Left lung (tissue), 10 donors: ENCODE measurements around the gene LPCAT3. TPM values are rescaled to one million over a fixed set of nuclear protein-coding genes. Genes with fewer than 3 reads are reported as not detected.
"Not testable (repeated sequence)": the region's sequence is repeated elsewhere in the genome, so short reads cannot be mapped to it uniquely, and the experiment has no call there.

Experiments
- ATAC-seq: fragments of 200-7000 bp; cut with Tn5 transposase; one replicate; pipeline ENCODE4 v1.9.1; 2020; ENCODE audit warnings: moderate library complexity
- DNase-seq, 4 donors: peaks; one replicate each; pipeline ENCODE4 v3.0.0-alpha.2; 2013 to 2020
- H3K27ac ChIP-seq, 2 donors: fragments of 200-600 bp; sonication (generic) in 1 of 2; one replicate each; pipeline versions ENCODE4 v1.5.0 to v1.8.0; 2020 to 2021
- H3K27me3 ChIP-seq, 2 donors: fragments of 200-600 bp; sonication (generic) in 1 of 2; one replicate each; pipeline versions ENCODE4 v1.5.0 to v1.8.0; 2020 to 2021
- H3K36me3 ChIP-seq, 2 donors: fragments of 200-600 bp; sonication (generic) in 1 of 2; one replicate each; pipeline versions ENCODE4 v1.5.0 to v1.8.0; 2020 to 2021
- H3K4me1 ChIP-seq, 2 donors: fragments of 200-600 bp; one replicate each; pipeline ENCODE4 v1.8.0; 2021
- H3K4me3 ChIP-seq, 2 donors: fragments of 200-600 bp; sonication (generic) in 1 of 2; one replicate each; pipeline versions ENCODE4 v1.5.0 to v1.8.0; 2020 to 2021; ENCODE audit warnings: mild to moderate bottlenecking in 1 of 2
- H3K9me3 ChIP-seq, 2 donors: fragments of 200-600 bp; sonication (generic) in 1 of 2; one replicate each; pipeline versions ENCODE4 v1.5.0 to v1.8.0; 2020 to 2021
- intact Hi-C, 2 donors: fragments of 100-400 bp; cut with DNase I; formaldehyde crosslinking; loops; one replicate each; pipeline versions ENCODE4 v1.11.2 to v1.14.2; 2022
- polyA plus RNA-seq, 6 donors: library from polyadenylated mRNA; unstranded; fragments of 120-200 nt; gene quantifications; one replicate each; pipeline ENCODE4 v1.2.1, GENCODE V29; 2013; ENCODE audit not compliant: insufficient read length in 6 of 6
- total RNA-seq, 2 donors: library from RNA; stranded (reverse); fragmentation: NEBNext Ultra II Directional; extraction: Animal tissue kit (Norgen Biotek cat#: 25700); gene quantifications; one replicate each; pipeline ENCODE4 v1.2.1, GENCODE V29; 2021
- TF ChIP-seq, protein P1 (sequence below), 2 donors: fragments of 200-600 bp; sonication (generic) in 1 of 2; IDR thresholded peaks; one replicate each; pipeline versions ENCODE4 v1.5.0 to v1.8.0; 2021; ENCODE audit warnings: antibody characterized with exemption in 2 of 2
- donor health status: DM: no; HTN: yes; CAD: no.
- donor health status: DM: no; HTN: no; CAD: no.

The LPCAT3 gene
- total and polyA plus RNA-seq, 8 donors, result 54.7 to 108 (median 64.7) TPM

DNA sequence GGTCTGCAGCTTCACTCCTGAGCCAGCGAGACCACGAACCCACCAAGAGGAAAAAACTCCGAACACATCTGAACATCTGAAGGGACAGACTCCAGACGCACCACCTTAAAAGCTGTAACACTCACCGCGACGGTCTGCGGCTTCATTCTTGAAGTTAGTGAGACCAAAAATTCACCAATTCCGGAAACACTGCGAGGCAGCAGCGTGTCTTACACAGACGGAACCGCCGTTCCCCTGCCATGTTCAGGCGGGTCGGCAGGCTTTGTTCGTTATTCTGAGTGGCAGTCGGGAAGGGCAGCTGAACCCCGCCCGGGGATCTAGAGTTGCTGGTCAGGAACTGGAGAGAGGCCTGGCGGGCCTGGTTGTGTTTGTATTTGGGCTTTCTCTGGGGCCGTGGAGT lies 20.3 kb upstream of the LPCAT3 start:
- H3K27me3 ChIP-seq, result no peaks in the 10 kb centered on the region
- H3K9me3 ChIP-seq, result no peaks in the 10 kb centered on the region
- no peak overlapping the region for H3K4me3 ChIP-seq
- intact Hi-C loops, result no loop called here
- no peak for ATAC-seq
- no peaks in the 10 kb centered on the region for H3K4me1 ChIP-seq
- no peak for DNase-seq
- H3K36me3 ChIP-seq, result no peaks in the 10 kb centered on the region
- no peak overlapping the region for H3K27ac ChIP-seq
- TF ChIP-seq, protein P1, sequence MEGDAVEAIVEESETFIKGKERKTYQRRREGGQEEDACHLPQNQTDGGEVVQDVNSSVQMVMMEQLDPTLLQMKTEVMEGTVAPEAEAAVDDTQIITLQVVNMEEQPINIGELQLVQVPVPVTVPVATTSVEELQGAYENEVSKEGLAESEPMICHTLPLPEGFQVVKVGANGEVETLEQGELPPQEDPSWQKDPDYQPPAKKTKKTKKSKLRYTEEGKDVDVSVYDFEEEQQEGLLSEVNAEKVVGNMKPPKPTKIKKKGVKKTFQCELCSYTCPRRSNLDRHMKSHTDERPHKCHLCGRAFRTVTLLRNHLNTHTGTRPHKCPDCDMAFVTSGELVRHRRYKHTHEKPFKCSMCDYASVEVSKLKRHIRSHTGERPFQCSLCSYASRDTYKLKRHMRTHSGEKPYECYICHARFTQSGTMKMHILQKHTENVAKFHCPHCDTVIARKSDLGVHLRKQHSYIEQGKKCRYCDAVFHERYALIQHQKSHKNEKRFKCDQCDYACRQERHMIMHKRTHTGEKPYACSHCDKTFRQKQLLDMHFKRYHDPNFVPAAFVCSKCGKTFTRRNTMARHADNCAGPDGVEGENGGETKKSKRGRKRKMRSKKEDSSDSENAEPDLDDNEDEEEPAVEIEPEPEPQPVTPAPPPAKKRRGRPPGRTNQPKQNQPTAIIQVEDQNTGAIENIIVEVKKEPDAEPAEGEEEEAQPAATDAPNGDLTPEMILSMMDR (IDR thresholded peaks at IDR 0.05), result no peak

DNA sequence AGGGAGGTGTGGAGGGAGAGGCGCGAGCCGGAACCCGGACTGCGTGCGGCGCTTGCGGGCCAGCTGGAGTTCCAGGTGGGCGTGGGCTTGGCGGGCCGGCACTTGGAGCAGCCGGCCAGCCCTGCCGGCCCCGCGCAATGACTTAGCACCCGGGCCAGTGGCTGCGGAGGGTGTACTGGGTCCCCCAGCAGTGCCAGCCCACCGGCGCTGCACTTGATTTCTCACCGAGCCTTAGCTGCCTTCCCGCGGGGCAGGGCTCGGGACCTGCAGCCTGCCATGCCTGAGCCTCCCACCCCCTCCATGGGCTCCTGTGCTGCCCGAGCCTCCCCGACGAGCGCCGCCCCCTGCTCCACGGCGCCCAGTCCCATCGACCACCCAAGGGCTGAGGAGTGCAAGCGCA lies 19.1 kb upstream of the LPCAT3 start:
- H3K27me3 ChIP-seq, ATAC-seq, intact Hi-C loops, DNase-seq, H3K27ac ChIP-seq, H3K9me3 ChIP-seq, H3K4me1 ChIP-seq, H3K4me3 ChIP-seq, H3K36me3 ChIP-seq: not testable (repeated sequence)

GRCh38 chr12:7035463-7035862 lies 17.2 kb upstream of the LPCAT3 start:
- no peaks in the 10 kb centered on the region for H3K4me1 ChIP-seq
- no peaks in the 10 kb centered on the region for H3K27me3 ChIP-seq
- intact Hi-C loops, result no loop called here
- DNase-seq, result no peak
- H3K9me3 ChIP-seq, result no peaks in the 10 kb centered on the region
- no peak overlapping the region for H3K4me3 ChIP-seq
- TF ChIP-seq, protein P1 (IDR thresholded peaks at IDR 0.05), result no peak
- ATAC-seq, result no peak
- no peaks in the 10 kb centered on the region for H3K36me3 ChIP-seq
- H3K27ac ChIP-seq, result no peak overlapping the region

DNA sequence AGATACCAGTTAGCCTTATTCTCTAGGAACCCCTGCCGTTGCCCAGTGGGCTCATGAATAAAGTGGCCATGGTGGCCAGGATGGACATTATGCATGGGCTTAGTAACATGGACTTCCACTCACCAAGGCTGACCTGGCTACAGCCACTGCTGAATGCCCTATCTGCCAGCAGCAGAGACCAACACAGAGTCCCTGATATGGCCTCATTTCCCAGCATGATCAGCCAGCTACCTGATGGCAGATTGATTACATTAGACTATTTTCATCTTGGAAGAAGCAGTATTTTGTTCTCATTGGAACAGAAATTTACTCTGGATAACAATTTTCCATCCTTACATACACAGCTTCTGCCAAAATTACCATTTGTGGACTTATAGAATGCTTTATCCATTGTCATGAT lies 16.2 kb upstream of the LPCAT3 start:
- TF ChIP-seq, protein P1 (IDR thresholded peaks at IDR 0.05), result no peak
- no peak for ATAC-seq

GRCh38 chr12:7032990-7033389 lies 14.7 kb upstream of the LPCAT3 start:
- intact Hi-C loops, result no loop called here
- TF ChIP-seq, protein P1 (IDR thresholded peaks at IDR 0.05), result no peak
- H3K9me3 ChIP-seq, result no peaks in the 10 kb centered on the region

More for the DNA sequence above, 16.2 kb upstream of the LPCAT3 start:
- H3K27me3 ChIP-seq, result no peaks in the 10 kb centered on the region
- DNase-seq, result no peak
- no peak overlapping the region for H3K4me3 ChIP-seq
- no peaks in the 10 kb centered on the region for H3K9me3 ChIP-seq
- no peaks in the 10 kb centered on the region for H3K4me1 ChIP-seq
- intact Hi-C loops, result no loop called here
- H3K27ac ChIP-seq, result no peak overlapping the region
- H3K36me3 ChIP-seq, result no peaks in the 10 kb centered on the region

DNA sequence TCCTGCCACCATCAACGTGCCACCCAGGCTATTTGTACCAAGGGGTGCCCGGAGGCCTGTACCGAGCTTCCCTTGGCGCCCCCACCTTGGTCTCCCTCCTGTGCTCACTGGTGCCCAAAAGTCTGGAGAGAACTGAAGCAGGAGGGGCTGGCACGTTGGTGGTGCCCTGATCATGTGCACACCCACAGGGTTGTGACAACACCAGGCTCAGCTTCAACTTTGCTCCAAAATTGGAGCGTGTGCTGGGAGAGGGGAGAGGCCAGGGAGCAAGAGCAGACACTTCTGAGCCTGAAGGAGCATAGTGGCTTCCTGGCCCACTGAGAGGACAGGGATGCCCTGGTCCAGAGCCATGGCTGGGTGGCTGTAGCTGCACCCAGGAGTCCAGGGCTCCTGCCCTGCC lies 13.0 kb upstream of the LPCAT3 start:
- H3K36me3 ChIP-seq, result no peaks in the 10 kb centered on the region
- no peak overlapping the region for H3K27ac ChIP-seq
- ATAC-seq (no peak), DNase-seq (no peak)
- no peaks in the 10 kb centered on the region for H3K4me1 ChIP-seq
- TF ChIP-seq, protein P1 (IDR thresholded peaks at IDR 0.05), result no peak
- intact Hi-C loops, result no loop called here
- no peak overlapping the region for H3K4me3 ChIP-seq
- no peaks in the 10 kb centered on the region for H3K27me3 ChIP-seq
- H3K9me3 ChIP-seq, result no peaks in the 10 kb centered on the region

More at GRCh38 chr12:7032990-7033389, 14.7 kb upstream of the LPCAT3 start:
- no peaks in the 10 kb centered on the region for H3K4me1 ChIP-seq
- H3K27ac ChIP-seq, result no peak overlapping the region
- no peak overlapping the region for H3K4me3 ChIP-seq
- DNase-seq, result no peak
- H3K27me3 ChIP-seq, result no peaks in the 10 kb centered on the region
- ATAC-seq, result no peak
- H3K36me3 ChIP-seq, result no peaks in the 10 kb centered on the region
